Endothelial cell of umbilical vein (primary cell): ENCODE measurements around the gene CLDN6.

ENCODE experiments used
- EZH2 ChIP-seq: IDR thresholded peaks from 2 replicates; pipeline ENCODE4 v1.6.1; 2012; ENCODE audit warnings: borderline replicate concordance, low read depth, mild to moderate bottlenecking, moderate library complexity, low read length, inconsistent platforms; ENCODE audit not compliant: severe bottlenecking
- POLR2A ChIP-seq: IDR thresholded peaks from 2 replicates; pipeline ENCODE4 v1.6.1; 2012; ENCODE audit warnings: low read depth, mild to moderate bottlenecking, control low read depth, low read length
- POLR2AphosphoS5 ChIP-seq: IDR thresholded peaks from 2 replicates; pipeline ENCODE4 v1.6.1; 2012; ENCODE audit warnings: low read depth, mild to moderate bottlenecking, control low read depth, low read length, moderate library complexity; ENCODE audit not compliant: insufficient read depth
- TF ChIP-seq, protein P1 (sequence below), 2 donors: IDR thresholded peaks; 1 replicate in 1 of 2; 2 replicates in 1 of 2; pipeline ENCODE4 v1.5.1; 2011; ENCODE audit warnings: low read length in 2 of 2, mild to moderate bottlenecking in 2 of 2, moderate library complexity in 2 of 2, control low read depth in 1 of 2, inconsistent platforms in 1 of 2, low read depth in 1 of 2; ENCODE audit not compliant: insufficient read depth in 1 of 2; ENCODE audit errors: extremely low read depth in 1 of 2
- TF ChIP-seq, protein P2 (sequence below): IDR thresholded peaks from 2 replicates; pipeline ENCODE4 v1.6.1; 2011; ENCODE audit not compliant: insufficient read depth, insufficient read length

DNA sequence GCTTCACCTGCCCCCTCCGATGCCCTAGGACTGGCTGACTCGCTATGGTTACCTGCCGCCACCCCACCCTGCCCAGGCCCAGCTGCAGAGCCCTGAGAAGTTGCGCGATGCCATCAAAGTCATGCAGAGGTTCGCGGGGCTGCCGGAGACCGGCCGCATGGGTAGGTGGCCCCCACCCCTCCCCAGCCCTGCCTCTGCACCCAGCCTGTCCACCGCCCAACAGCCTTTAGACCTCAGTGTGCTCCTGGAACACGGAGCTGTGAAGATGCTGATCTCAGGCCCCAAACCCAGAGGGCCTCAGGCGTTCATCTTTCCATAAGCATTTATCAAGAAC, 29.4 kb upstream of the CLDN6 start:
- TF ChIP-seq POLR2AphosphoS5 (no peak), POLR2A (no peak), EZH2 (no peak)
- TF ChIP-seq, protein P1, sequence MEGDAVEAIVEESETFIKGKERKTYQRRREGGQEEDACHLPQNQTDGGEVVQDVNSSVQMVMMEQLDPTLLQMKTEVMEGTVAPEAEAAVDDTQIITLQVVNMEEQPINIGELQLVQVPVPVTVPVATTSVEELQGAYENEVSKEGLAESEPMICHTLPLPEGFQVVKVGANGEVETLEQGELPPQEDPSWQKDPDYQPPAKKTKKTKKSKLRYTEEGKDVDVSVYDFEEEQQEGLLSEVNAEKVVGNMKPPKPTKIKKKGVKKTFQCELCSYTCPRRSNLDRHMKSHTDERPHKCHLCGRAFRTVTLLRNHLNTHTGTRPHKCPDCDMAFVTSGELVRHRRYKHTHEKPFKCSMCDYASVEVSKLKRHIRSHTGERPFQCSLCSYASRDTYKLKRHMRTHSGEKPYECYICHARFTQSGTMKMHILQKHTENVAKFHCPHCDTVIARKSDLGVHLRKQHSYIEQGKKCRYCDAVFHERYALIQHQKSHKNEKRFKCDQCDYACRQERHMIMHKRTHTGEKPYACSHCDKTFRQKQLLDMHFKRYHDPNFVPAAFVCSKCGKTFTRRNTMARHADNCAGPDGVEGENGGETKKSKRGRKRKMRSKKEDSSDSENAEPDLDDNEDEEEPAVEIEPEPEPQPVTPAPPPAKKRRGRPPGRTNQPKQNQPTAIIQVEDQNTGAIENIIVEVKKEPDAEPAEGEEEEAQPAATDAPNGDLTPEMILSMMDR (IDR thresholded peaks at IDR 0.05; ENCODE audit: extremely low read depth in 1 of 2, insufficient read depth in 1 of 2, low read depth in 1 of 2, low read length in 2 of 2), result no peak
- TF ChIP-seq, protein P2, sequence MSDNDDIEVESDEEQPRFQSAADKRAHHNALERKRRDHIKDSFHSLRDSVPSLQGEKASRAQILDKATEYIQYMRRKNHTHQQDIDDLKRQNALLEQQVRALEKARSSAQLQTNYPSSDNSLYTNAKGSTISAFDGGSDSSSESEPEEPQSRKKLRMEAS, result no peak
